ENCODE data around the gene DYSF. TPM values are rescaled to one million over a fixed set of nuclear protein-coding genes. Genes with fewer than 3 reads are reported as not detected.

Gene DYSF
- polyA plus RNA-seq, 1 donor from 2014 or later: 0.04 TPM

GRCh38 chr2:71417300-71418202, 35.8 kb upstream of the DYSF start:
- TF ChIP-seq POLR2AphosphoS5 (IDR thresholded peaks at IDR 0.05) (no peak), MXI1 (conservative IDR thresholded peaks at IDR 0.05; ENCODE audit: poor library complexity, severe bottlenecking) (no peak)
- TF ChIP-seq, protein P1, sequence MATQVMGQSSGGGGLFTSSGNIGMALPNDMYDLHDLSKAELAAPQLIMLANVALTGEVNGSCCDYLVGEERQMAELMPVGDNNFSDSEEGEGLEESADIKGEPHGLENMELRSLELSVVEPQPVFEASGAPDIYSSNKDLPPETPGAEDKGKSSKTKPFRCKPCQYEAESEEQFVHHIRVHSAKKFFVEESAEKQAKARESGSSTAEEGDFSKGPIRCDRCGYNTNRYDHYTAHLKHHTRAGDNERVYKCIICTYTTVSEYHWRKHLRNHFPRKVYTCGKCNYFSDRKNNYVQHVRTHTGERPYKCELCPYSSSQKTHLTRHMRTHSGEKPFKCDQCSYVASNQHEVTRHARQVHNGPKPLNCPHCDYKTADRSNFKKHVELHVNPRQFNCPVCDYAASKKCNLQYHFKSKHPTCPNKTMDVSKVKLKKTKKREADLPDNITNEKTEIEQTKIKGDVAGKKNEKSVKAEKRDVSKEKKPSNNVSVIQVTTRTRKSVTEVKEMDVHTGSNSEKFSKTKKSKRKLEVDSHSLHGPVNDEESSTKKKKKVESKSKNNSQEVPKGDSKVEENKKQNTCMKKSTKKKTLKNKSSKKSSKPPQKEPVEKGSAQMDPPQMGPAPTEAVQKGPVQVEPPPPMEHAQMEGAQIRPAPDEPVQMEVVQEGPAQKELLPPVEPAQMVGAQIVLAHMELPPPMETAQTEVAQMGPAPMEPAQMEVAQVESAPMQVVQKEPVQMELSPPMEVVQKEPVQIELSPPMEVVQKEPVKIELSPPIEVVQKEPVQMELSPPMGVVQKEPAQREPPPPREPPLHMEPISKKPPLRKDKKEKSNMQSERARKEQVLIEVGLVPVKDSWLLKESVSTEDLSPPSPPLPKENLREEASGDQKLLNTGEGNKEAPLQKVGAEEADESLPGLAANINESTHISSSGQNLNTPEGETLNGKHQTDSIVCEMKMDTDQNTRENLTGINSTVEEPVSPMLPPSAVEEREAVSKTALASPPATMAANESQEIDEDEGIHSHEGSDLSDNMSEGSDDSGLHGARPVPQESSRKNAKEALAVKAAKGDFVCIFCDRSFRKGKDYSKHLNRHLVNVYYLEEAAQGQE (IDR thresholded peaks at IDR 0.05; ENCODE audit: borderline replicate concordance): no peak
- peak overlapping the region; percentile 53 for H3K4me3 ChIP-seq (ENCODE audit: low read length)
- H3F3A ChIP-seq (ENCODE audit: insufficient read depth, low read length, poor library complexity, severe bottlenecking): no peaks in the 10 kb centered on the region
- no peak overlapping the region for H3K4me2 ChIP-seq (ENCODE audit: low read length)
- no peak overlapping the region for H3K27ac ChIP-seq (ENCODE audit: low read length)
- H3K79me2 ChIP-seq (replicated peaks; ENCODE audit: insufficient read depth, low read length): peaks cover 9% of the 10 kb centered on the region
- H4K20me1 ChIP-seq (ENCODE audit: insufficient read depth): no peaks in the 10 kb centered on the region
- H3K36me3 ChIP-seq (ENCODE audit: insufficient read depth, low read length): peaks cover 4% of the 10 kb centered on the region
- H3K9ac ChIP-seq (ENCODE audit: low read length): no peak overlapping the region
- H3K9me2 ChIP-seq (ENCODE audit: insufficient read depth, low read length): no peaks in the 10 kb centered on the region
- H2AFZ ChIP-seq (ENCODE audit: low read depth, low read length): no peak overlapping the region
- no peaks in the 10 kb centered on the region for H3K9me3 ChIP-seq (ENCODE audit: low read length)
- H3K27me3 ChIP-seq (ENCODE audit: insufficient read depth, low read depth, low read length): no peaks in the 10 kb centered on the region

DNA sequence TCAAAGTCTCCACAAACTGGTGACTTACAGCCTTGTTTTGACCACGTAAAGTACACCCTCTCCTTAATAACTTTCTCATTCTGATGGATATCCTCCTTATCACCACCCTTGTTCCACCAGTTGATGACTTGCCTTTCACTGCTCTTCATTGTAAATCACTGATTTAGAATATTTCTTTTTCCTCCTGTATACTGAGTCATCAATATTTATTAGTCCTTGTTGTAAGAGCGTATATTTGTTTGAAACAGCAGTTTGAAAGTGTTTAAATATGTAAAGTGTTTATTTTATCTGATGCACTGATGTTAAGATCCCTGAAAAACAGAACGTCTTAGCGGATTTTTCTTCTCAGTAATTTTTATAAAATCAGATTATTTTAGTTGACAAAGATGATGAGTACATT, 34.2 kb upstream of the DYSF start:
- no peak overlapping the region for H3K4me2 ChIP-seq (ENCODE audit: low read length)
- no peak for TF ChIP-seq EZH2 (IDR thresholded peaks at IDR 0.05; ENCODE audit: borderline replicate concordance, insufficient read depth, low read length, poor library complexity, severe bottlenecking)
- TF ChIP-seq TAF1 (IDR thresholded peaks at IDR 0.05; ENCODE audit: low read depth): no peak
- TF ChIP-seq, protein P2, sequence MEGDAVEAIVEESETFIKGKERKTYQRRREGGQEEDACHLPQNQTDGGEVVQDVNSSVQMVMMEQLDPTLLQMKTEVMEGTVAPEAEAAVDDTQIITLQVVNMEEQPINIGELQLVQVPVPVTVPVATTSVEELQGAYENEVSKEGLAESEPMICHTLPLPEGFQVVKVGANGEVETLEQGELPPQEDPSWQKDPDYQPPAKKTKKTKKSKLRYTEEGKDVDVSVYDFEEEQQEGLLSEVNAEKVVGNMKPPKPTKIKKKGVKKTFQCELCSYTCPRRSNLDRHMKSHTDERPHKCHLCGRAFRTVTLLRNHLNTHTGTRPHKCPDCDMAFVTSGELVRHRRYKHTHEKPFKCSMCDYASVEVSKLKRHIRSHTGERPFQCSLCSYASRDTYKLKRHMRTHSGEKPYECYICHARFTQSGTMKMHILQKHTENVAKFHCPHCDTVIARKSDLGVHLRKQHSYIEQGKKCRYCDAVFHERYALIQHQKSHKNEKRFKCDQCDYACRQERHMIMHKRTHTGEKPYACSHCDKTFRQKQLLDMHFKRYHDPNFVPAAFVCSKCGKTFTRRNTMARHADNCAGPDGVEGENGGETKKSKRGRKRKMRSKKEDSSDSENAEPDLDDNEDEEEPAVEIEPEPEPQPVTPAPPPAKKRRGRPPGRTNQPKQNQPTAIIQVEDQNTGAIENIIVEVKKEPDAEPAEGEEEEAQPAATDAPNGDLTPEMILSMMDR (IDR thresholded peaks at IDR 0.05; ENCODE audit: poor library complexity, severe bottlenecking): no peak
- TF ChIP-seq, protein P1 (IDR thresholded peaks at IDR 0.05; ENCODE audit: borderline replicate concordance): no peak
- no peak for TF ChIP-seq RAD21 (conservative IDR thresholded peaks at IDR 0.05)
- no peak for TF ChIP-seq POLR2AphosphoS5 (IDR thresholded peaks at IDR 0.05)
- TF ChIP-seq EP300 (conservative IDR thresholded peaks at IDR 0.05; ENCODE audit: poor library complexity, severe bottlenecking): no peak
- no peak for TF ChIP-seq SMC3 (conservative IDR thresholded peaks at IDR 0.05; ENCODE audit: poor library complexity)
- TF ChIP-seq MXI1 (conservative IDR thresholded peaks at IDR 0.05; ENCODE audit: poor library complexity, severe bottlenecking): no peak
- H3K4me3 ChIP-seq (ENCODE audit: low read length): no peak overlapping the region
- no peaks in the 10 kb centered on the region for H3K27me3 ChIP-seq (ENCODE audit: insufficient read depth, low read depth, low read length)
- no peaks in the 10 kb centered on the region for H3K9me2 ChIP-seq (ENCODE audit: insufficient read depth, low read length)
- H3F3A ChIP-seq (ENCODE audit: insufficient read depth, low read length, poor library complexity, severe bottlenecking): no peaks in the 10 kb centered on the region
- no peak overlapping the region for H3K27ac ChIP-seq (ENCODE audit: low read length)
- H3K9ac ChIP-seq (ENCODE audit: low read length): no peak overlapping the region
- H2AFZ ChIP-seq (ENCODE audit: low read depth, low read length): no peak overlapping the region
- no peaks in the 10 kb centered on the region for H4K20me1 ChIP-seq (ENCODE audit: insufficient read depth)
- no peaks in the 10 kb centered on the region for H3K9me3 ChIP-seq (ENCODE audit: low read length)
- H3K36me3 ChIP-seq (ENCODE audit: insufficient read depth, low read length): peaks cover 16% of the 10 kb centered on the region
- peaks cover 9% of the 10 kb centered on the region for H3K79me2 ChIP-seq (replicated peaks; ENCODE audit: insufficient read depth, low read length)

All from neural cell (in vitro differentiated cells).